ENCODE measurements around the gene GIGYF2.
A peak's percentile ranks its signal among the peaks of the same experiment; 100 is the strongest.

The GIGYF2 gene

DNA sequence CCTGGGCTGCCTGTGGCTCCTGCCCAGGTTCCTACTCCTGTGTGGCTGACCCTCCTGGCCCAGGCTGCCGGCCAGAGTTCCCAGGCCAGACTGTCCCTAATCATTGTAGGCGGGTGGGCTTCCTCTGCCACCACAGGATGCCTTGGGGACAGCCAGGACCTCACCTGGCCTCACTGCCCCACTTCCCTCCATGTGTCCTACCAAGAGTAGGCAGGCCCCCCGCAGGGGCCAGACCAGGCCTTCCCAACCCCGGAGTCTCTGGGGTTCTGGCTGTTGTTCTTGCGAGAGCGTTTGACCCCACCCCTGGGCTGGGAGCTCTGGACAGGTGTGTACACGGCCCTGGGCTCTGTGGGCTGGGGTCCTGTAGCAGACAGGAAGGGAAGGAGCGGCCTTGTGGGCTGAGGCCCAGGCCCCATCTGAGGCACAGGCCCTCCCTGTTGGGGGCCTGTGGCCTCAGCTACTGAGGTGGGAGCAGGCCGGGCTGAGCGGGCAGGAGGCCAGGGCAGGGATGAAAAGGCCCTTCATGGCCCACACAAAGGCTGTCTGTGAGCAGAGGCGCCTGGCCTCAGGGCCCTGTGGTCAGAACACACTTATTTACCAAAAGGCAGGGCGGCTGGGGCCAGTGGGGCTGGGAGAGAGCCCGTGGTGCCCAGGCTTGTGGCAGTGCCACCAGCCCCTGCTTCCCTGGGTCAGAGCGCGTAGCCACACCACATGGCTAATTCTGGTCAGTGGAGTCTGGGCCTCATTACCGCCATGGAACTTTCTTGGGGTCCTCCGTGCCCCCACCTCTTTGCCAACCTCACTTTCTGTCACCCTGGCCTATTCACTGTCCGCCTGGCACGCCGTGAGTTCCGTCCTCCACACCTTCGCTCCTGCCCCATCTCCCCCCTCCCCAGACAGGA is 175.0 kb downstream of the GIGYF2 start:
- no peaks in the 10 kb centered on the region for H3K9me3 Mint-ChIP-seq
- peaks cover 7% of the 10 kb centered on the region for H3K36me3 Mint-ChIP-seq
- H3K4me3 Mint-ChIP-seq = no peak overlapping the region
- no peak for DNase-seq (ENCODE audit: low spot score in 2 of 2)
- no peak for ATAC-seq
- H3K27ac Mint-ChIP-seq = peak overlapping the region; percentile 48
- peaks cover 9% of the 10 kb centered on the region for H3K4me1 Mint-ChIP-seq

DNA sequence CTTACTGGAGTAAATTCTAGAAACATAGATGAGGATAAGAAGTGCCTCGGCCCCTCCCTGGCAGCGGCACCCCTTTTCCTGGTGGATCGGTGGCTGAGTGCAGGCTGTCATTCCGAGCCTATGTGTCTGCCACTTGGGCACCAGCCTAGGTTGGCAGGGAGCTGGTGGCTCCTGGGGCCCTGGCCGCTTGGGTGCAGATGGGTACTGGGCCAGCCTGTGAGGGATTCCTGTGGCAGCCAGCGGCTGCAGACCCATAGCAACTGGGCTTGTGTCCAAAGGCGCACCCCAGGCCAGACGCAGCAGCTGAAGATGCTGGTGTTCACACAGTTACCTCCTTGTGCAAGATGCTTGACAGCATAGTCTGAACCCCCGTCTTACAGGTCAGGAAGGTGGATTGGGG is 175.7 kb downstream of the GIGYF2 start:
- no peak for ATAC-seq
- H3K27ac Mint-ChIP-seq = peak overlapping the region; percentile 48
- H3K4me3 Mint-ChIP-seq = no peak overlapping the region
- H3K36me3 Mint-ChIP-seq = peaks cover 7% of the 10 kb centered on the region
- H3K4me1 Mint-ChIP-seq = peaks cover 9% of the 10 kb centered on the region
- H3K9me3 Mint-ChIP-seq = no peaks in the 10 kb centered on the region
- no peak for DNase-seq (ENCODE audit: low spot score in 2 of 2)

DNA sequence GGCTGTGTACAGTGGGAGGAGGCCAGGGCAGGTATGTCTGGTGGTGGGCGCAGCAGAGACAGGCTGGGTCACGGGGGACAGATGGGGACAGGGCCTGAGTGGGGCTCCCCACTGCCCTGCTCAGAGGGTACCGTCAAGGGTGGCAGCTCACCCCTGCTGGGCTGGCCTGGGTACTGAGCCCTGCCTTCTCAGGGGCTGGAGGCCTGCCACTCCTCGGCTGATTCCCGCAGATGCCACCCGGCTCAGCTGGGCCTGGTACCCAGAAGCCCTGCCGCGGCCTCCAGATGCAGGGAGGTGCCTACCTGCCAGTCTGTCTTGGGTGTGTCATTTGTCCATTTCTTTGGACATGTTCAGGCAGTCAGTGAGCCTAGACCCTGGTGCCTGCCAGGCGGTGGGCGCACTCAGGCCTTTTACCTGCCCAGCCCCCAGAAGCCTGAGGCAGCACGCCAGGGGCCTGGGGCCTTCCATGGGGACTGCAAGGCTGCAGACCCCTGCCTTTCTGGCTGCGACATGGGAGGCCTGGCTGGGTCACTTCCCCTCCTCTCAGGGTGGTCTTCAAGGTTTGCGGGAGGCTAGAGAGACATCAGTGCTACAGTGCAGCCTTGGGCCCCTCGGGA is 176.3 kb downstream of the GIGYF2 start:
- no peak overlapping the region for H3K4me3 Mint-ChIP-seq
- H3K9me3 Mint-ChIP-seq = no peaks in the 10 kb centered on the region
- H3K4me1 Mint-ChIP-seq = peaks cover 9% of the 10 kb centered on the region
- peak overlapping the region; percentile 48 for H3K27ac Mint-ChIP-seq
- peaks cover 7% of the 10 kb centered on the region for H3K36me3 Mint-ChIP-seq
- DNase-seq (ENCODE audit: low spot score in 2 of 2) (no peak), ATAC-seq (no peak)

DNA sequence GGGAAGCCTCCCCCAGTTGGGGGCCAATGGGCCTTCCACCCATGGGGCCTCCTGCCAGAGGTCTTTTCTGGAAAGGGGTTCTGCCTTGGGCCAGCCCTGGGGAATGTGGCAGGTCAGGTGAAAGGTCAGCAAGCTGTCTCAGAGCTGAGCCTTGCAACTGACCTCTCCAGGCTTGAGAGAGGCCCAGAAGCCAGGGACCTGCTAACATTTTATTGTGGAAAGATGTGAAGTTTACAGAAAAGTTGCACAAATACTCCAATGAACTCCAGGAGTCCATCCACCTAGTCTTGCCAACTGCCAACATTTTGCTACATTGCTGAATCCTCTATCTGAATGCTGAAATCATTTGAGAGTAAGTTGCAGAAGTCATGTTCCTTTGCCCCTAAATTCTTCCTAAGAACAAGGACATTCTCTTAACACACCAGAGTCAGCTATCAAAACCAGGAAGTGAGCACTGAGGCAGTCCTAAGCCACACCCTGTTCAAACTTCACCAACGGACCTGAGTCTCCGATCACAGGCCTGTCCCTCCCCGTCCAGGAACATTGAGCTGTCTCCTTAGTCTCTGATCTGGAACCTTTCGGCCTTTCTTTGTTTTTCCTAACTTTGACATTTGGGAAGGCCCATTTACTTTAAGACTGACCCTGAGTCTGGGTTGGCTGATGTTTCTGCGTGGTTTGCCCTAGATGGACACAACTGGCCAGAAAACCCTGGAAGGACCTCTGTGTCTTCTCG is 176.9 kb downstream of the GIGYF2 start:
- peaks cover 6% of the 10 kb centered on the region for H3K36me3 Mint-ChIP-seq
- no peaks in the 10 kb centered on the region for H3K9me3 Mint-ChIP-seq
- DNase-seq (ENCODE audit: low spot score in 2 of 2) (no peak), ATAC-seq (no peak)
- no peak overlapping the region for H3K27ac Mint-ChIP-seq
- no peak overlapping the region for H3K4me3 Mint-ChIP-seq
- peaks cover 9% of the 10 kb centered on the region for H3K4me1 Mint-ChIP-seq

DNA sequence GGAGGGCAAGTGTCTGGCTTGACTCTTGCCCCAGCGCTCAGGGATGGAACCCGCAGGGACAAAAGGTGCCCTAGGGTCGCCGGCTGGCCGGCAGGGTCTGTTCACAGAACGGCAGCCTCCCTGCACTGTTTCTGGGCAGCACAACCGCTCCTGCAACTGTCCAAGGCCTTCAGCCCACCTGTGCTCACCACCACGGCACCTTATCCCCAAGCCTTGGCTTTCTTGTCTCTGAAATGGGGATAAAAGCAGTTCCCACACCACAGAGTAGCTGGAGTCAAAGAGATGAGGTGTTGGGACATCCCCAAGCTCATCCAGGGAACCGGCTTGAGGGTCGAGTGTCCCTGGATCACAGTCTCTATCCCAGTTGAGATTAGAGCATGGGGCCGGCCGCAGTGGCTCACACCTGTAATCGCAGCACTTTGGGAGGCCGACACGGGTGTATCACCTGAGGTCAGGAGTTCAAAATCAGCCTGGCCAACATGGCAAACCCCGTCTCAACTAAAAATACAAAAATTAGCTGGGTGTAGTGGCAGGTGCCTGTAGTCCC is 177.6 kb downstream of the GIGYF2 start:
- Mint-ChIP-seq H3K27ac (no peak overlapping the region), H3K4me3 (peak overlapping the region; percentile 53), H3K4me1 (peaks cover 9% of the 10 kb centered on the region), H3K36me3 (no peaks in the 10 kb centered on the region), H3K9me3 (no peaks in the 10 kb centered on the region)
- ATAC-seq (no peak), DNase-seq (ENCODE audit: low spot score in 2 of 2) (no peak)

DNA sequence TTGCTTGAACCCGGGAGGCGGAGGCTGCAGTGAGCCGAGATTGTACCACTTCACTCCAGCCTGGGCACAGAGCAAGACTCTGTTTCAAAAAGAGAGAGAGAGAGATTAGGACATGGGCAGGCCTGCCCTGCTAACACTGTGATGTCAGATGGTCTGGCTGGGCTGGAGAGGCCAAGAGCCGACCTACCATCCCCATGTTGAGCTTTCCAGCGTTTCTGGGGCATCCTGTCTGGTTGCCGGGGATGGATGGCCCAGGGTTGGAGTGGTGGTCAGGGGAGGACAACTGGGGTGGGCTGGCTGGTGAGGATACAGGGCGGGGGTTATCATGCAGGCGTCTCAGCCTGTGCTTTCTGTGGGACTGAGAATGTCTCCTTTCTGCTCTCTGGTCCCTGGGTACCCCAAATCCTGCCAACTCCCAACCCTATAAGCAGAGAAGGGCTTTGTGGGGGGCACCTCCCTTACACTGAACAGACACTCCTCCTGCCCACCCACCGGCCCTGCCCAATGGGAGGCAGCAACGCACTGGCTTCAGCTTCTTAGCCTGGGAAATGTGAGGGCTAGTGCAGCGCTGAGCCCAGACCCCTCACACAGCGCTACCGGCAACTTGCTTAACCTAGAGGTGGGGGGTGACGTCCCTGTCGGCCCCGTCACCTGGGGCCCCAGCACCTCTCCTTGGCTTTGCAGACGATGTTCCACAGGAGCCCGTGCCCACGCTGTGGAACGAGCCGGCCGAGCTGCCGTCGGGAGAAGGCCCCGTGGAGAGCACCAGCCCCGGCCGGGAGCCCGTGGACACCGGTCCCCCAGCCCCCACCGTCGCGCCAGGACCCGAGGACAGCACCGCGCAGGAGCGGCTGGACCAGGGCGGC is 178.4 kb downstream of the GIGYF2 start:
- ATAC-seq = no peak
- Mint-ChIP-seq H3K9me3 (no peaks in the 10 kb centered on the region), H3K27ac (no peak overlapping the region), H3K4me3 (peak overlapping the region; percentile 53), H3K36me3 (no peaks in the 10 kb centered on the region), H3K4me1 (peaks cover 14% of the 10 kb centered on the region)
- DNase-seq (ENCODE audit: low spot score in 2 of 2) = no peak

DNA sequence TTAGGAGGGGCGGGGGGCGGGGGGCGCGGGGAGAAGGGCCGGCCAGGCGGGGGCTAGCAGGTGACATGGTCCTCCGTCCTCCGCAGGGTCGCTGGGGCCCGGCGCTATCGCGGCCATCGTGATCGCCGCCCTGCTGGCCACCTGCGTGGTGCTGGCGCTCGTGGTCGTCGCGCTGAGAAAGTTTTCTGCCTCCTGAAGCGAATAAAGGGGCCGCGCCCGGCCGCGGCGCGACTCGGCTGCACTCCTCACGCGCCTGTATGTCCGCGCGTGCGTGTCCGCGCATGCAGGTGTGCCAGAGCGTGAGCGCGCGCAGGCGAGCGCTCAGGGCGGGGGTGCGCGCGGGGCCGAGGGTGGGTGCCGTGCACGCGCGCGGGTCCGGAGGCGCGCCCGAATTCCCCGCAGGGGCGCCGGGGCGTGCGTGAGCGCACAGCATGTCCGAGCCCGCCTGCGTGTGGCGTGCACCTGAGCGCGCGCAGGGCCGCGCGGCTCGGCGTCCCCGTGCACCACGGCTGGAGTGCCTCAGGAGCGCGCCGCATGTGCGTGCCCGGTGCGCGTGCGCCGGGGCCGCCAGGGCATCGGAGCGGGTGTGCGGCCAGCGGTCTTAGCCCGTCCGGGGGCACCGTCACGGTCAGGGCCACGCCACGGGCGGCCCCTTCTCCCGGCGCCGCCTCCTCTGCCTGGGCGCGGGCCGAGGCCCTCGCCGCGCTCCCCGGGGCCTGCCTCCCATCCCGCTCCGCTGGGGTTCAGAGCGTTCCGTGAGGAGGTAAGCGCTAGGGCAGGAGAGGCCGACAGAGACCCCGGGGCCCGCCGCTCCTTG is 179.2 kb downstream of the GIGYF2 start:
- no peaks in the 10 kb centered on the region for H3K36me3 Mint-ChIP-seq
- no peaks in the 10 kb centered on the region for H3K9me3 Mint-ChIP-seq
- peaks cover 15% of the 10 kb centered on the region for H3K4me1 Mint-ChIP-seq
- no peak overlapping the region for H3K27ac Mint-ChIP-seq
- no peak for DNase-seq (ENCODE audit: low spot score in 2 of 2)
- H3K4me3 Mint-ChIP-seq = peak overlapping the region; percentile 53
- ATAC-seq = peak; percentile 43

DNA sequence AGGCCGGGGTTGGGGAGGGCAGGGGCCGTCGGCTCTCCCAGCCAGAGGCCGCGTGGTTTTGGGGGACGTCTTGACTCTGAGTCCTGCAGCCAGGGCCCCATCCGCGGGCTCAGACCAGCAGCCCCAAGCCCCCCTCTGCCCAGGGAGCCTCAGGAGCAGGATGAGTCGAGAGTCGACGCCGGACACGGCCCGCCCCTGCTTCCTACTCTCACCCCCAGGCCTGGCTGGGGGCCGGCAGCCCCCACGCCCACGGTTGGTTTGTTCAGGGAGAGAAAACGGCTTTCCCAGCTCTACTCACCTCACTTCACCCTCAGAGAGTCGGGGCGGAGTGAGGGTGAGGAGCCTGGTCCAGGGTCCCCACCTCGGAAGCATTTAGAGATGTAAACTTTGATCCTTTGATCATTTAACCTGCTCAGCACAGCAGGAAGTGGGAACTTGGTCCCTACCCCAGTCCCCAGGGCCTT is 179.9 kb downstream of the GIGYF2 start:
- H3K4me3 Mint-ChIP-seq = peak overlapping the region; percentile 39

DNA sequence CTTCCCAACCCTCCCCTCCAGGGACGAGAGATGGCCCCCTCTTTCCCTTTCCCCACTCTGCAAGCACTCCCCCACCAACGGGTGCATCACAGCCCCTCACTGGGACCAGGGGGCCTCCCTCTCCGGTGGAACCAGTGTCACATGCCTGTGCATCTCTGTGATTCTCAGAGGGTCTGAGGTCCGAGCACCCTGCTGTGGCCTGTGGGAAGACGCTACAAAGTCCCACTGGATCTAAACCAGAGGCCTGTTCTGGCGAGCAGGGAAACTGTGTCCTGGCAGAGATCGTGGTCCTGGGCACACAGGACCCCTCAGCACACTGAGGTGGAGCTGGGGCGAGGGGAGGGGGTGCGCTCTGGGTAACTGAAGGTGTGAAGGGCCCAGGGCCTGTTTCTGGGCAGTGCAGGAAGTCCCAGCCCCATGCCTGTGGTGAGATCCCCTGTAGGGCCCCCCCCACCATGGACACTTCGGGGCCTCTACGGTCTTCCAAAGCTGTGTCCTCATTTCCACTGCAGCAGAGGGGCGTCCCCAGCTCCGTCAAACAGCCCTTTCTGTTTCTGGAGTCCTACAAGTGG is 180.9 kb downstream of the GIGYF2 start:
- Mint-ChIP-seq H3K27ac (no peak overlapping the region), H3K36me3 (no peaks in the 10 kb centered on the region), H3K9me3 (no peaks in the 10 kb centered on the region), H3K4me1 (peaks cover 15% of the 10 kb centered on the region), H3K4me3 (peak overlapping the region; percentile 39)
- DNase-seq (ENCODE audit: low spot score in 2 of 2) (no peak), ATAC-seq (no peak)

More for the DNA sequence above, 179.9 kb downstream of the GIGYF2 start:
- peaks cover 15% of the 10 kb centered on the region for H3K4me1 Mint-ChIP-seq
- no peak for DNase-seq (ENCODE audit: low spot score in 2 of 2)
- H3K36me3 Mint-ChIP-seq = no peaks in the 10 kb centered on the region
- no peaks in the 10 kb centered on the region for H3K9me3 Mint-ChIP-seq
- no peak overlapping the region for H3K27ac Mint-ChIP-seq
- ATAC-seq = no peak

DNA sequence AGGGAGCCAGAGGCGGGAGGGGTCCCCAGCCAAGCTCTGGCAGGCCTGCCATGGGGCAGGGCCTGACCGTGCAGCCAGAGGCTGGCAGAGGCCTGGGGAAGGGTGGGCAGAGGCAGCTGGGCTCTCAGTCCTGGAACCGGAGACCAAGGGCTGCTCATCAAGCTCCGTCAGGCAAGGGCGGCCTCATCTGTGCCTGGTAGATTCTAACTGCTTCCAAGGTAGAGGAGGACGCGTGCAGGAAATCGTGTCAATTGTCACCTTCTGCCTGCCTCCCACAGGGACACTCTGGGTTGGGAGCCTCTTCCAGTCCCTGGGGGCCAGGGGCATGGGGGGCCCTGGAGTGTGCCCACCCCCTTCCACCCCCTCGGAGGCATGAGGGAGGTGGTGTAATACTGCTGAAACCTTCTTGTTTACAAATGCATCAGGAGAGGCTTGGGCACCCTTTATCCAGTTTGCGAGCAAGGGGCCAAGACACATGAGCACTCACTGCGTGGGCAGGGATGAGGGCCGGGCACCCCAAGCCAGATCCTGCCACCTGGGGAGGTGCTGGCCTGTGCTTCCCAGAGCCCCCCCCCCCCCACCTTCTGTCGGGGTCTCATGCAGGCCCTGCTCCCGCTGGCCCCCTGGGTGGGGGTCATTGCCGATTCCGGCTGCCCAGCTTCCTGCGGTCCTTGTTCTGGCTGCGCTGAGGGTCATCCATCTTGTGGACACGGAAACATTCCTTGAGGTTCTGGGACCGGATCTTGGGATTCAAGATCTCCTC is 181.9 kb downstream of the GIGYF2 start:
- Mint-ChIP-seq H3K9me3 (no peaks in the 10 kb centered on the region), H3K36me3 (no peaks in the 10 kb centered on the region), H3K4me1 (peaks cover 15% of the 10 kb centered on the region), H3K27ac (no peak overlapping the region), H3K4me3 (no peak overlapping the region)
- DNase-seq (ENCODE audit: low spot score in 2 of 2) = no peak
- ATAC-seq = no peak

DNA sequence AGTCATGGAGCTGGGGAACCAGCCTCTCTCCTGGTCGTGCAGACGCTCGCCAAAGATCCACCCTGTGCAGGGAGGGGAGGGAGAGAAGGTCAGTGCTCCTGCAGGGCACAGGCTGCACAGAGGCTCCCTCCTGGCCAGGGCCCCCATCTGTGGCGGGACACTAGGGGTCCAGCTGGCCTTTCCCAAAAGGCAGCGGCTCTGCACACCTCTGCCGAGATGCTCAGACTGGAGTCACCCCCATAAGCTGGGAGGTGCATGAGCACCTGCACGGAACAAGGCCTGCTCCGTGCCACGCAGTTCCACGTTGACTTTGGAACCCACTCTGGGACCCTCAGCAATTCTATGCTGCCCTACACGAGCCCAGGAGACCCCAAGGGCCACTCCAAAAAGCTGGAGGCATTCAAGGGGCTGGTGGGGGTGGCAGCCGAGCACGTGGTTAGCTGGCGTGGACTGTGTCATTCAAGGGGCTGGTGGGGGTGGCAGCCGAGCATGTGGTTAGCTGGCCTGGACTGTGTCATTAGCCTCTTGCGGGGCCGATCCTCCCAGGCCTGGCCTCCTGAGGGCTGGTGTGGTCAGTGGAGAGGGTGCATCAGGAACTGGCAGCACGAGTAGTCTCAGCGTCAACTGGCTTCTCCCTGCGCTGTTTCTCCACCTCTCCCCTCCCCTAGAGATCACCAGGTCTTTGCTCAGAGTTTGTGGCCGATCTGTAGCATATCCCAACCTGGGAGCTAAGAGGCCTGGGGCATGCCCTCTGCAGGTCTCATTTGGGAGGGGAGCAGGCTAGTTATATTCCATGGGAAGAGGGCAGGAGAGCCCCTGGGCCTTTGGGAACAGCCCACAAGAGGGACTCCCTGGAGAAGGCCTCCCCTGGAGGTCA is 182.7 kb downstream of the GIGYF2 start:
- Mint-ChIP-seq H3K27ac (no peak overlapping the region), H3K4me1 (peaks cover 14% of the 10 kb centered on the region), H3K4me3 (no peak overlapping the region), H3K9me3 (no peaks in the 10 kb centered on the region), H3K36me3 (no peaks in the 10 kb centered on the region)
- no peak for ATAC-seq
- no peak for DNase-seq (ENCODE audit: low spot score in 2 of 2)

DNA sequence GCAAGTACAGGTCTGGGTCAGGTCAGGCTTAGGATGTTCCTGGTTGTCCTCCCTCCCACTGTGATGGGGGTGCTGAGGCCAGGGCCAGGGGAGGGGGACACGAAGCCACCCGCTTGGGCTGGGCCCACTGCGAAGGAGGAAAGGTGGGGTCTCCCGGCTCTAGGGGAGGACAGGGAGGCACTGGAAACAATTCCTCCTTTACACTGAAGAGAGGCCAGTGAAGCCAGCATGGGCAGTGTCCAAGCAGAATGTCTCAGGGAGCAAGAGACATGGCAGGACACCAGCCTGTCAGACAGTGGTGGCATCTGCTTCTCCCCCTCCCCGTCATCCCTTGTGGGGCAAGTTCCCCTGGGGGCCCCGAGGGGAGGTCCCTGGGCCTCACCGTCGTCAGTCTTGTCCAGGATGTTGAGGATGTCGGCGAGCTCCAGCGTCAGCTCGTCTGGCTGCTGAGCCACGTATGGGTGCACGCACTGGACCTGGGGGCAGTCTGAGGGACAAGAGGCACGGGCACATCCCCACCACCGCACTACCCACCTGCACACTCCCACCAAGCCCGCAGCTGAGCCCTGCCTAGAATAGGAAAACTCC is 183.7 kb downstream of the GIGYF2 start:
- Mint-ChIP-seq H3K4me3 (no peak overlapping the region), H3K27ac (no peak overlapping the region), H3K4me1 (peaks cover 6% of the 10 kb centered on the region), H3K36me3 (no peaks in the 10 kb centered on the region), H3K9me3 (no peaks in the 10 kb centered on the region)
- DNase-seq (ENCODE audit: low spot score in 2 of 2) = no peak
- no peak for ATAC-seq
